ENCODE measurements around the gene ZNF783. TPM values are rescaled to one million over a fixed set of nuclear protein-coding genes. Genes with fewer than 3 reads are reported as not detected.
A peak's percentile ranks its signal among the peaks of the same experiment; 100 is the strongest.

Gene ZNF783
- total and polyA plus RNA-seq, 2 of the 8 experiments (the other 6 are each of a cell fraction or from before 2014, with no cell fraction given), result 7.3 to 8.2 TPM

DNA sequence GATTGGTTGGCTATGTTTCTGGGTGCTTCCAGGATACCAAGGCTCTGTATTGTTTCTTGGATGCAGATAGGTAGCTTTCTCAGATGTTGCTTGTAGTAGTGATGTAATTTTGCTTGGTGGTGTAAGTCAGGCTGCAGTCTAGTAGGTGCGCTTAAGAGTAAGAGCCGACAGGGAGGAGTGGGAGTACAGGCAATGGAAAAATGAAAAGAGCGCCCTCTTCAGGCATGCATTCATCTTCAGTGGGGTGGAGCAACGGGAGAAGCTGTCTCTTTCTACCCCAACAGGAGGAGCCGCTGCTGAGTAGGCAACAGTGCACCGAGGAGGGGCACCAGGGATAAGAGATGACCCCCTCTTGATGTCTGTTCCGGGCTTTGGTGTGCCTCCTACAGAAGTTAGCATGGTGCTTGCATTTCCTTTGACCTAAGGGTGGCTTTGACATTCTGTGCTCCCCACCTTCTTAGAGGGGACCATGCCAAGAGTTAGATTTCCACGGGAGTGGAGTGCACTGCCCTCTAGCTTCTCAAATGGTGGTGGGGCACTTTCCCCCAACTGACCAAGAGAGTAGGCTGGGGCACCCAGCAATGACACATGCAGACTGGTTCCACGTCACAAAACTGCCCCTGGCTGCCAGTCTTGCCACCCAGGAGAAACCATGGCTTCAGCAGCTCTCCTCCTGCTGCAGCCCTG, 56.1 kb downstream of the ZNF783 start (continued):
- TF ChIP-seq, protein P1, sequence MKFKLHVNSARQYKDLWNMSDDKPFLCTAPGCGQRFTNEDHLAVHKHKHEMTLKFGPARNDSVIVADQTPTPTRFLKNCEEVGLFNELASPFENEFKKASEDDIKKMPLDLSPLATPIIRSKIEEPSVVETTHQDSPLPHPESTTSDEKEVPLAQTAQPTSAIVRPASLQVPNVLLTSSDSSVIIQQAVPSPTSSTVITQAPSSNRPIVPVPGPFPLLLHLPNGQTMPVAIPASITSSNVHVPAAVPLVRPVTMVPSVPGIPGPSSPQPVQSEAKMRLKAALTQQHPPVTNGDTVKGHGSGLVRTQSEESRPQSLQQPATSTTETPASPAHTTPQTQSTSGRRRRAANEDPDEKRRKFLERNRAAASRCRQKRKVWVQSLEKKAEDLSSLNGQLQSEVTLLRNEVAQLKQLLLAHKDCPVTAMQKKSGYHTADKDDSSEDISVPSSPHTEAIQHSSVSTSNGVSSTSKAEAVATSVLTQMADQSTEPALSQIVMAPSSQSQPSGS (IDR thresholded peaks at IDR 0.05; ENCODE audit: low read length), result no peak
- TF ChIP-seq KDM4A (IDR thresholded peaks at IDR 0.05; ENCODE audit: low read depth, low read length, severe bottlenecking) (no peak), ZNF274 (IDR thresholded peaks at IDR 0.05; ENCODE audit: borderline replicate concordance, extremely low read depth, low read length) (no peak), TAF7 (optimal IDR thresholded peaks at IDR 0.05; ENCODE audit: borderline replicate concordance, low read depth, low read length) (no peak), RNF2 (IDR thresholded peaks at IDR 0.05; ENCODE audit: borderline replicate concordance, low read depth, low read length, missing control alignments, poor library complexity, severe bottlenecking) (no peak), PHF8 (conservative IDR thresholded peaks at IDR 0.05; ENCODE audit: low read depth, low read length) (no peak), RFX5 (IDR thresholded peaks at IDR 0.05; ENCODE audit: borderline replicate concordance, low read depth, low read length) (no peak), EGR1 (IDR thresholded peaks at IDR 0.05; ENCODE audit: borderline replicate concordance, low read depth, low read length) (0 out of 2 replicates have a peak, but pooled peaks have one; percentile 14), CHD1 (IDR thresholded peaks at IDR 0.05; ENCODE audit: low read depth, low read length) (no peak), CHD2 (IDR thresholded peaks at IDR 0.05; ENCODE audit: low read length) (no peak), CTBP2 (IDR thresholded peaks at IDR 0.05; ENCODE audit: borderline replicate concordance, insufficient read depth, insufficient read length, low read length) (no peak)

Measured in H1 (cell line).